Transverse colon (tissue), 4 donors: ENCODE measurements around the gene RPGR. TPM values are rescaled to one million over a fixed set of nuclear protein-coding genes. Genes with fewer than 3 reads are reported as not detected.
A peak's percentile ranks its signal among the peaks of the same experiment; 100 is the strongest.

ENCODE experiments used
- DNase-seq: peaks from one replicate; pipeline ENCODE4 v3.0.0-alpha.2; 2019
- H3K27ac ChIP-seq, 4 donors: fragments of 200-600 bp; sonication (generic); 2 replicates each; pipeline ENCODE4 v1.5.1; 2016 to 2018; ENCODE audit warnings: inconsistent platforms in 4 of 4
- H3K27me3 ChIP-seq: fragments of 200-600 bp; sonication (generic); 2 replicates; pipeline ENCODE4 v1.5.1; 2017; ENCODE audit warnings: inconsistent platforms
- H3K36me3 ChIP-seq, 4 donors: fragments of 200-600 bp; sonication (generic); 2 replicates each; pipeline ENCODE4 v1.5.1; 2017 to 2019; ENCODE audit warnings: inconsistent platforms in 4 of 4
- H3K4me1 ChIP-seq, 4 donors: fragments of 200-600 bp; sonication (generic); 2 replicates each; pipeline ENCODE4 v1.5.1; 2017 to 2020; ENCODE audit warnings: inconsistent platforms in 4 of 4
- H3K4me3 ChIP-seq, 4 donors: fragments of 200-600 bp; sonication (generic); 1 replicate in 1 of 4; 2 replicates in 3 of 4; pipeline versions ENCODE4 v1.5.1 to v1.6.1; 2017 to 2019; ENCODE audit warnings: inconsistent platforms in 4 of 4
- H3K9me3 ChIP-seq, 2 donors: fragments of 200-600 bp; sonication (generic); 2 replicates each; pipeline ENCODE4 v1.5.1; 2017 to 2019; ENCODE audit warnings: inconsistent platforms in 2 of 2
- EP300 ChIP-seq: sonication (generic); formaldehyde crosslinking; IDR thresholded peaks from one replicate; pipeline ENCODE4 v1.6.1; 2017; ENCODE audit warnings: antibody characterized with exemption, low read depth
- POLR2A ChIP-seq: fragments of 450-650 bp; IDR thresholded peaks from one replicate; pipeline ENCODE4 v1.6.1; 2016; ENCODE audit warnings: antibody characterized with exemption, mild to moderate bottlenecking, moderate library complexity
- POLR2AphosphoS5 ChIP-seq, 3 donors: sonication (generic); formaldehyde crosslinking; IDR thresholded peaks; one replicate each; pipeline ENCODE4 v1.6.1; 2016; ENCODE audit warnings: antibody characterized with exemption in 3 of 3
- WGBS, 2 donors: methylation state at CpG; one replicate each; pipeline ENCODE4 v1.1.5; 2018; ENCODE audit warnings: low coverage in 1 of 2; 5-methylcytosine and 5-hydroxymethylcytosine counted together
- in situ Hi-C, 4 donors: fragments of 200-750 bp; cut with MboI; loops; one replicate each; pipeline versions ENCODE4 v1.15.0 to v1.15.1; 2017; ENCODE audit warnings: low sequenced_read_pairs in 3 of 4, low pct_ligation_motif_present in 1 of 4, low pct_unique_long_range_greater_than_20kb in 1 of 4
- intact Hi-C: fragments of 100-400 bp; cut with DNase I; formaldehyde crosslinking; loops from one replicate; pipeline ENCODE4 v1.15.1; 2023; ENCODE audit warnings: low total_unique reads
- total RNA-seq, 4 donors: library from RNA; depleted of rRNA; stranded (reverse); fragments of >200 nt; gene quantifications; one replicate each; pipeline ENCODE4 v1.1.0, GENCODE V29; 2016
- TF ChIP-seq, protein P1 (sequence below), 5 experiments: fragments of 200-600 bp in 3 of 5; fragments of 450-650 bp in 2 of 5; sonication (generic) in 3 of 5; IDR thresholded peaks; 1 replicate in 2 of 5; 2 replicates in 3 of 5; pipeline ENCODE4 v1.5.1; 2016 to 2017; ENCODE audit warnings: antibody characterized with exemption in 5 of 5, inconsistent platforms in 3 of 5, mild to moderate bottlenecking in 2 of 5, moderate library complexity in 1 of 5

RPGR gene
- total RNA-seq, 4 donors from 2014 or later: 11.9 to 33.3 (median 23.7) TPM

DNA sequence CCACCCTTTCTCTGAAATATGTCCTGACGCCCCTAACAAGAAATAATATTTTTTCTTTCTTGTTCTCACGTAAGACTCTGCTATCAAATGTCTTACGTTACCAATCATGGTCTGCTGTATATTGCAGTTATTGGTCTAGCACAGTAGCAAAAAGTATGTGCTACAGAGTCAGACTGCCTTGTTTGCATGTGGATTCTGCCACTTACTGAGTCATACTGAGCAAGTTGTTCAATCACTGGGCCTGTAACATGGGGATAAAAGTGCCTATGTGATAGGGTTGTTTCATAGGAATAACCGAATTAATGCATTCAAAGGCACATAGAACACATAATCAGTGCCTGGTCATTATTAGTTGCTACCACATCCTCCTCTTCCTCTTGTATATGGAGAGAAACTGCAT, 14.1 kb downstream of the RPGR start:
- no peaks in the 10 kb centered on the region for H3K27me3 ChIP-seq
- H3K36me3 ChIP-seq: no peaks in the 10 kb centered on the region
- H3K4me3 ChIP-seq: no peak overlapping the region
- no peak overlapping the region for H3K27ac ChIP-seq
- WGBS, 2 donors: 87% methylated on average over 4 of the region's 4 CpGs; no CpG with 5 or more reads in 1 of the 2 donors
- intact Hi-C loops (no loop called here), in situ Hi-C loops (no loop called here)
- DNase-seq: no peak
- H3K4me1 ChIP-seq: no peaks in the 10 kb centered on the region
- H3K9me3 ChIP-seq: no peaks in the 10 kb centered on the region
- TF ChIP-seq, protein P1, sequence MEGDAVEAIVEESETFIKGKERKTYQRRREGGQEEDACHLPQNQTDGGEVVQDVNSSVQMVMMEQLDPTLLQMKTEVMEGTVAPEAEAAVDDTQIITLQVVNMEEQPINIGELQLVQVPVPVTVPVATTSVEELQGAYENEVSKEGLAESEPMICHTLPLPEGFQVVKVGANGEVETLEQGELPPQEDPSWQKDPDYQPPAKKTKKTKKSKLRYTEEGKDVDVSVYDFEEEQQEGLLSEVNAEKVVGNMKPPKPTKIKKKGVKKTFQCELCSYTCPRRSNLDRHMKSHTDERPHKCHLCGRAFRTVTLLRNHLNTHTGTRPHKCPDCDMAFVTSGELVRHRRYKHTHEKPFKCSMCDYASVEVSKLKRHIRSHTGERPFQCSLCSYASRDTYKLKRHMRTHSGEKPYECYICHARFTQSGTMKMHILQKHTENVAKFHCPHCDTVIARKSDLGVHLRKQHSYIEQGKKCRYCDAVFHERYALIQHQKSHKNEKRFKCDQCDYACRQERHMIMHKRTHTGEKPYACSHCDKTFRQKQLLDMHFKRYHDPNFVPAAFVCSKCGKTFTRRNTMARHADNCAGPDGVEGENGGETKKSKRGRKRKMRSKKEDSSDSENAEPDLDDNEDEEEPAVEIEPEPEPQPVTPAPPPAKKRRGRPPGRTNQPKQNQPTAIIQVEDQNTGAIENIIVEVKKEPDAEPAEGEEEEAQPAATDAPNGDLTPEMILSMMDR (IDR thresholded peaks at IDR 0.05): no peak
- TF ChIP-seq POLR2AphosphoS5 (IDR thresholded peaks at IDR 0.05): no peak
- no peak for TF ChIP-seq POLR2A
- TF ChIP-seq EP300: no peak

DNA sequence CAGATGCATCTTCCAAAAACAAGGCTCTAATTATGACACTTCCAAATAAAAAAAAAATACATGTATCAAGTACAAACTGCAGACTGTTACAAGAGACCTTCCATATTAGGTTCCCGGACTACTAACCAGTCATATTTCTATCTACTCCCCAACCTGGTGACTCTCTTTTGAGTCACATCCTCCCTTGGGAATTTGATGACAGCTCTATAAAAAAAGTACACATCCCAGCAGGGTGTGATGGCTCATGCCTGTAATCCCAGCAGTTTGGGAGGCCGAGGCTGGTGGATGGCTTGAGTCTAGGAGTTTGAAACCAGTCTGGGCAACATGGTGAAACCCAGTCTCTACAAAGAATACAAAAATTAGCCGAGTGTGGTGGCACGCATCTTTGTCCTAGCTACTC, 14.9 kb downstream of the RPGR start:
- Histone ChIP-seq H3K9me3 (no peaks in the 10 kb centered on the region), H3K4me1 (no peaks in the 10 kb centered on the region), H3K4me3 (no peak overlapping the region), H3K27ac (no peak overlapping the region), H3K27me3 (no peaks in the 10 kb centered on the region), H3K36me3 (no peaks in the 10 kb centered on the region)
- in situ Hi-C loops (no loop called here), intact Hi-C loops (no loop called here)
- 83 to 100% methylated on average over 1 to 4 of the region's 4 CpGs for WGBS, 2 donors
- TF ChIP-seq EP300 (no peak), POLR2A (no peak)
- no peak for DNase-seq

DNA sequence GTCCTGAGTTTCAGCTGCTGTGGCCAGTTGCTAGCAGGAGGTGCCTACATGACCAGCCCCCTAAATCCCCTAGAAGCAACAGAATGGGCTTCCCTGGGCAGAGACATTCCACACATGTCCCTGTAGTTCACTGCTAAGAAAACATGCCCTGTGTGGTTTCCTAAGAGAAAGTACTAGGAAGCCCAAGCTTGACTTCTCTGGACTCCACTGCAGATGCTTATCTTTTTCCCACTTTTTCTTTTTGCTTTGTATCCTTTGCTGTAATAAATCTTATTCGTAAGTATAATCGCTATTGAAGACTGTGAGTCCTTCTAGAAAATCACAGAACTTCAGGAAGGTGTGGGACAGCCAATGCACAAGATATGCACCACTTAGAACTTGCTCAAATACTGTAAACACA, 15.6 kb downstream of the RPGR start:
- in situ Hi-C loops (no loop called here), intact Hi-C loops (no loop called here)
- H3K9me3 ChIP-seq: no peaks in the 10 kb centered on the region
- H3K27me3 ChIP-seq: no peaks in the 10 kb centered on the region
- no peaks in the 10 kb centered on the region for H3K4me1 ChIP-seq
- TF ChIP-seq POLR2A: no peak
- no peak for TF ChIP-seq EP300
- TF ChIP-seq POLR2AphosphoS5 (IDR thresholded peaks at IDR 0.05): no peak
- TF ChIP-seq, protein P1 (IDR thresholded peaks at IDR 0.05): no peak
- no peak overlapping the region for H3K4me3 ChIP-seq
- no peak for DNase-seq
- H3K27ac ChIP-seq: no peak overlapping the region
- no peaks in the 10 kb centered on the region for H3K36me3 ChIP-seq
- 73% methylated on average over 2 of the region's 2 CpGs for WGBS, 2 donors

DNA sequence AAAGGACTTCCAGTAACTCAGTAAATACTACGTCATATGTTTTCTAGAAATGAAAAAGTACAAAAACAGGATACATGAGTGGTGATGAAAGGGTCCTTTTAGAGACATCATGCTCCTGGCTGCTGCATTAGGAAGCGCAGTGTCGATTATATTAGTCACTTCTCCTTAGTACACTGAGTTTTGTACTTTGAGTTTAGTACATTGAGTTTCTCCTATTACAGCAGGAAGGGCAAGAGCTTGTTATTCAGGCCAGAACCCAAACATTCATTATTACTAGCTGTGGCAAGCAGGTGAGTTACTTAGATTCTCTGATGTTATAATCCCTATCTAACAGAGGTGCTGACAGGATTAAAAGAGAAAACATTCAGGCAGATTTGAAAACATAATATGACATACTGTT, 21.3 kb downstream of the RPGR start:
- WGBS, 2 donors: 84 to 90% methylated on average over 3 of the region's 3 CpGs
- no peaks in the 10 kb centered on the region for H3K27me3 ChIP-seq
- H3K27ac ChIP-seq: no peak overlapping the region
- no peaks in the 10 kb centered on the region for H3K4me1 ChIP-seq
- no peaks in the 10 kb centered on the region for H3K9me3 ChIP-seq
- H3K4me3 ChIP-seq: no peak overlapping the region
- H3K36me3 ChIP-seq: no peaks in the 10 kb centered on the region
- in situ Hi-C loops: no loop called here
- intact Hi-C loops: no loop called here
- DNase-seq: no peak
- TF ChIP-seq POLR2AphosphoS5 (IDR thresholded peaks at IDR 0.05): no peak
- TF ChIP-seq EP300: peak; percentile 14

DNA sequence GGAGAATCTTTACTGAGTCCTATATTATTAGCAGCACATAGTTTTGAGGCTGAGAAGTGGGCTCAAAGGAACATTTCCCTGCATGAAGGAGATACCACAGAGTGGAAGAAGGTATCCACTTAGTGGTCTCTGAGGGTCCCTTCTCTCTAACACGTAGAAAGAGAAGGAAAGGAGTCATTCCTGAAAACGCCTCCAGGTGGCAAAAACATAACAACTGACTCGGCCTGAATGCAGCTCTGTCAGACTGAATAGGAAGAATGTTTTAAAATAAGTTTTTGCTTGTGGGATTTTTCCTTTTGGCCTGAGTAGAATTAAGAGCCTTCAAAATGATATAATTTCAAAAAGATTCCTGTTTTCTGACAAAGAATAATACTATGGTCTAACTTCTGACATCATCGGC, 23.3 kb downstream of the RPGR start:
- H3K27me3 ChIP-seq: no peaks in the 10 kb centered on the region
- TF ChIP-seq, protein P1 (IDR thresholded peaks at IDR 0.05): no peak
- no peak for TF ChIP-seq EP300
- TF ChIP-seq POLR2A: no peak
- H3K36me3 ChIP-seq: no peaks in the 10 kb centered on the region
- DNase-seq: no peak
- in situ Hi-C loops: no loop called here
- H3K27ac ChIP-seq: no peak overlapping the region
- intact Hi-C loops: no loop called here
- no peaks in the 10 kb centered on the region for H3K9me3 ChIP-seq
- no peak overlapping the region for H3K4me3 ChIP-seq
- no peaks in the 10 kb centered on the region for H3K4me1 ChIP-seq
- WGBS, 2 donors: 42 to 100% methylated on average over 1 to 4 of the region's 4 CpGs
